Effector CD8-positive, alpha-beta T cell (primary cell): ENCODE measurements around the gene JMY.
"Not testable (repeated sequence)": the region's sequence is repeated elsewhere in the genome, so short reads cannot be mapped to it uniquely, and the experiment has no call there.

ENCODE experiments used
- DNase-seq: peaks from one replicate; lab custom pipeline; 2025; lab: John Stamatoyannopoulos, UW

JMY gene

GRCh38 chr5:79236970-79237739 is 1.2 kb downstream of the JMY start:
- no peak for DNase-seq

GRCh38 chr5:79237740-79238560 is 2.0 kb downstream of the JMY start:
- no peak for DNase-seq

- DNase-seq: no peak
These were observed 4.6 kb downstream of the JMY start for GRCh38 chr5:79240561-79240960.

GRCh38 chr5:79241535-79241979 is 5.6 kb downstream of the JMY start:
- no peak for DNase-seq

GRCh38 chr5:79242242-79243039 is 6.5 kb downstream of the JMY start:
- DNase-seq: no peak

GRCh38 chr5:79243224-79243623 is 7.3 kb downstream of the JMY start:
- DNase-seq: no peak

- DNase-seq: not testable (repeated sequence)
These were observed 18.1 kb downstream of the JMY start for GRCh38 chr5:79254067-79254466.

- no peak for DNase-seq
These were observed 20.0 kb downstream of the JMY start for GRCh38 chr5:79255786-79256557.

GRCh38 chr5:79256563-79256962 is 20.6 kb downstream of the JMY start:
- no peak for DNase-seq

- DNase-seq: no peak
These were observed 21.4 kb downstream of the JMY start for GRCh38 chr5:79257314-79257713.

GRCh38 chr5:79258801-79259200 is 22.9 kb downstream of the JMY start:
- no peak for DNase-seq

- DNase-seq: no peak
These were observed 23.5 kb downstream of the JMY start for GRCh38 chr5:79259383-79259782.

- no peak for DNase-seq
These were observed 23.9 kb downstream of the JMY start for GRCh38 chr5:79259810-79260209.

GRCh38 chr5:79261897-79262296 is 26.0 kb downstream of the JMY start:
- DNase-seq: no peak

- no peak for DNase-seq
These were observed 27.4 kb downstream of the JMY start for GRCh38 chr5:79263290-79263689.

GRCh38 chr5:79267180-79267579 is 31.2 kb downstream of the JMY start:
- DNase-seq: no peak

- no peak for DNase-seq
These were observed 33.8 kb downstream of the JMY start for GRCh38 chr5:79269733-79270166.

- no peak for DNase-seq
These were observed 37.4 kb downstream of the JMY start for GRCh38 chr5:79273341-79273740.

- no peak for DNase-seq
These were observed 48.9 kb downstream of the JMY start for GRCh38 chr5:79284846-79285245.

- DNase-seq: no peak
These were observed 49.4 kb downstream of the JMY start for GRCh38 chr5:79285285-79285684.

- no peak for DNase-seq
These were observed 49.9 kb downstream of the JMY start for GRCh38 chr5:79285833-79286232.

- DNase-seq: no peak
These were observed 51.4 kb downstream of the JMY start for GRCh38 chr5:79287380-79287779.
